SH-SY5Y (cell line): Measurements from ENCODE around the gene STK11.

Source experiments
- GATA2 ChIP-seq: IDR thresholded peaks from 2 replicates; pipeline ENCODE4 v1.6.1; 2011; ENCODE audit warnings: mild to moderate bottlenecking, low read depth, low read length
- GATA3 ChIP-seq: IDR thresholded peaks from 2 replicates; pipeline ENCODE4 v1.6.1; 2011; ENCODE audit warnings: low read depth, mild to moderate bottlenecking, low read length, moderate library complexity

DNA sequence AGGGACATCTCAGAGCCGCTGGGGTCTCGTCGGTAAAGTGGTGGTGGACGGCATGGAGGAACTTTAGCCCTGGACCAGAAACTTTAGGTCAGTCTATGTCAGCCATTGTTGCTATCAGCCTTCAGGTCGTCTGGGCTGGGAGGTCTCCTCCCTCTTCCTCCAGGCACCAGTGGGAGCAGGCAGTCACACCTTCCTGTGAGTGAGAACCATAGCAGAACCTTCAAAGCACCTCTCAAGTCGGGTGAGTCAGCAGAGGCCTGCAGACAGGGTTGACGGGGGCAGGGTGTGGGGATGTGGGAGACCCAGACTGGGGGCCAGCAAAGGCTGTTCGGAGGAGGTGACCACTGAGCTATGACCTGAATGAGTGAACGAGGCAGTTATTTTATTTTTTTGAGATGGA lies 16.2 kb upstream of the STK11 start:
- TF ChIP-seq GATA2 = no peak
- TF ChIP-seq GATA3 = no peak
